ENCODE results near the gene POU2F2.

DNA sequence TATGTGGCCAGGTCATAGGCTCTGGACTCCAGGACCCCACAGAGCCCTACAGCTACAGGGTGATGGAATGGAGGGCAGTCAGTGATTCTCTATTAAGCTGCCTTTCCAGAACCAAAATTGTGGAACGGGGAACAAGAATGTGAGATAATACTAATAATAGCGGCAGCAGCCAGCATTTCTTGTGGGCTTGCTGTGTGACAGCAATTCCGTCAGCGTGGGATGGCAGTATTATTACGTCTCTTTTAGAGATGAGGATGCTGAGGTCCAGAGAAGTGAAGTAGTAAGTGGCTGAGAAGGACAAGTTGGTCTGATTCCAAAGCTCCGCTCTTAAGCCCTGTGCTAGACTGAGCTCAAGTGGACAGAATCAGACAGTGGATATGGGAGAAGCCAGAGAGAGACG lies 86.7 kb downstream of the POU2F2 start:
- TF ChIP-seq, protein P1, sequence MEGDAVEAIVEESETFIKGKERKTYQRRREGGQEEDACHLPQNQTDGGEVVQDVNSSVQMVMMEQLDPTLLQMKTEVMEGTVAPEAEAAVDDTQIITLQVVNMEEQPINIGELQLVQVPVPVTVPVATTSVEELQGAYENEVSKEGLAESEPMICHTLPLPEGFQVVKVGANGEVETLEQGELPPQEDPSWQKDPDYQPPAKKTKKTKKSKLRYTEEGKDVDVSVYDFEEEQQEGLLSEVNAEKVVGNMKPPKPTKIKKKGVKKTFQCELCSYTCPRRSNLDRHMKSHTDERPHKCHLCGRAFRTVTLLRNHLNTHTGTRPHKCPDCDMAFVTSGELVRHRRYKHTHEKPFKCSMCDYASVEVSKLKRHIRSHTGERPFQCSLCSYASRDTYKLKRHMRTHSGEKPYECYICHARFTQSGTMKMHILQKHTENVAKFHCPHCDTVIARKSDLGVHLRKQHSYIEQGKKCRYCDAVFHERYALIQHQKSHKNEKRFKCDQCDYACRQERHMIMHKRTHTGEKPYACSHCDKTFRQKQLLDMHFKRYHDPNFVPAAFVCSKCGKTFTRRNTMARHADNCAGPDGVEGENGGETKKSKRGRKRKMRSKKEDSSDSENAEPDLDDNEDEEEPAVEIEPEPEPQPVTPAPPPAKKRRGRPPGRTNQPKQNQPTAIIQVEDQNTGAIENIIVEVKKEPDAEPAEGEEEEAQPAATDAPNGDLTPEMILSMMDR (IDR thresholded peaks at IDR 0.05) = no peak
- TF ChIP-seq POLR2A (IDR thresholded peaks at IDR 0.05) = no peak
